ENCODE results near the gene BBS9.
A peak's percentile ranks its signal among the peaks of the same experiment; 100 is the strongest.
"Not testable (repeated sequence)": the region's sequence is repeated elsewhere in the genome, so short reads cannot be mapped to it uniquely, and the experiment has no call there.

Gene BBS9

DNA sequence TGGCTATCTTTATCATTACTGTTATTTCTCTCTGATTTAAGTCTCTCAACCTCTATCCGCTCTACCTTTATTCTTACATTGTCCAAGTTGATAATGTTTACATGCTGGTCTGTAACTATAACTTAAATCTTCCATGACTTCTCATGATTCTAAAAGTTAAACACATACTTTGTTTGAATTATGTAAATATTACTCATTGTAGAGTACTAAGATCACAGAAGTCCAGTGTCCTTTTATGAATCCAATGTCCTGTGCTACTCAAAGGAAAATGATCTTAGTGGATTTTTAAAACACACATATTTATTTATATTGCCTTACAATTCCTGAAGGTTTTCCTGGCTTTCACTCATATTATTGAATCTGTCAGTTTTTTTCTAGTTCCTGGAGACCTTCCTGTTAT, 70.9 kb downstream of the BBS9 start:
- no peak for DNase-seq

DNA sequence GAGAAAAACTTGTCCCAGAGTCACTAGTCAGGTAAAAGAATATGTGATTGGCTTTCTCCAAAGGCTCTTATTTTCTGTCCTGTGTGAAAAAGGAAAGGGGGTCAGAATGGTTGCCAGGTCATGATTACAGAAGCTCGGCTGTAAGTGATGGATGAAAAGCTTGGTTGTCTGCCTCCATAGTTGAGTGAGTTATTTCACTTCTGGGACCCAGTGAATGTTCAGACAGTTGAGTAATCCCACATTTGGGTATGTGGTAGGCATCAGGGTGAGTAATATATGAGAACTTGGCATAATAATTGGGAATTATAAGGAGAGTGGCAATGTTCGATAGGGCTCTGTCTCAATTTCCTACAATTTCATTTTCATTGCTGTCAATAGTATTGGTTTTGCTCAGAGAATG, 72.5 kb downstream of the BBS9 start:
- no peak for DNase-seq

DNA sequence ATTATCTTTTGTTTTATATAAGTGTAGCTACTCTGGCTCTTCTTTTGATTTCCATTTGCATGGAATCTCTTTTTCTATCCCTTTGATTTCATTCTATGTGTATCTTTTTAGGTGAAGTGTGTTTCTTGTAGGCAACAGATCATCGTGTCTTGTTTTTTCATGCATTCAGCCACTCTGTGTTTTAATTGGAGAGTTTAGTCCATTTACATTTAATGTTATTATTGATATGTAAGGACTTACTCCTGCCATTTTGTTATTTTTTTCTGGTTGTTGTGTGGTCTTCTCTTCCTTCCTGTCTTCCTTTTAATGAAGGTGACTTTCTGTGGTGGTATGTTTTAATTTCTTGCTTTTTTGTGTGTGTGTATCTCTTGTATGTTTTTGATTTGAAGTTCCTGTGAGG, 81.6 kb downstream of the BBS9 start:
- no peak for DNase-seq

DNA sequence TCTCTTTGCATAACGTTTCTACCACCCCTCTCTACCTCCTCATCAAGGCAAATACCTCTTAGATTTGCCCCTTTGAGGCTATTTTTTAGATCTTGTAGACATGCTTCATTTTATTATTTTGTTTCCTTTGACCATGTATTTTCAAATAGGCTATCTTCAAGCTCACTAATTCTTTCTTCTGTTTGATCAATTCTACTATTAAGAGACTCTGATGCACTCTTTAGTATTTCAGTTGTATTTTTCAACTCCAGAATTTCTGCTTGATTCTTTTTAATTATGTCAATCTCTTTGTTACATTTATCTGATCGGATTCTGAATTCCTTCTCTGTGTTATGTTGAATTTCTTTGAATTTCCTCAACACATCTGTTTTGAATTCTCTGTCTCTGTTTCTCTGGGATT, 82.8 kb downstream of the BBS9 start:
- DNase-seq = no peak

DNA sequence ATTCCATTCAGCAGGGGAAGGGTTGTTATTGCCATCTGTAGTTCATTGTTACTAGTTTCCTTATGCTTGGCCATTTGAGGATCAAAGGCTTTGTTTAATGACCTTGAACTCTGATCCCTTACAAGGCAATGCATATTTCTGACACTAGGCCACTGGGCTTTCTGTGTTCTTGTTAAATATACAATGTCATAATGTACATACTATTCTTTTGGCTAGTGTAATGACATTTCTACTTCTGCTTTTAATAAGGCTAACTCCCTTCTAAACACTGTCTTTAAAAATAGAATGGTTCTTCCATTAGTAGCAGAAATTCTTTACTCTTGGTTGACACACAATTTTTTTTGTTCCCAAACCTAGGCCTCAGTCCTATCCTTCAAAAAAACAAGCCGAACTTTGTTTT, 86.6 kb downstream of the BBS9 start:
- DNase-seq = no peak

DNA sequence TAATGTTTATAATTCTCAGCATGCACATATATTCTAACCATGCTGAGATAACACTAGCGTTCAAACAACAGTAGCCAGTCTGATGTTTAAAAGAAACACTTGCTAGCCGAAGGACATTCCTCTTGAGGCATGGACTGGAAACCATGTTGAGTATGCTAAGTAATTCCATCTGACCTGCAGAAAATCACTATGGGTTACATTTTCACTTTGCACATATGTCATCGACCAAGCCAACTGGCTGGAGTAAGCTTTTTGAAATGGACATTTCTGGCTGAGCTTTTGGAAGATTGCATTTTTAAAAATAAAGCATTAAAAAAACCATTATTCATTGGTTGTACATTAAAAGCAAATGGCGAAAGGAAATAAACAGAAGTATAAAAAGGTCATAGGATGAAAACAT, 88.2 kb downstream of the BBS9 start:
- no peak for DNase-seq

DNA sequence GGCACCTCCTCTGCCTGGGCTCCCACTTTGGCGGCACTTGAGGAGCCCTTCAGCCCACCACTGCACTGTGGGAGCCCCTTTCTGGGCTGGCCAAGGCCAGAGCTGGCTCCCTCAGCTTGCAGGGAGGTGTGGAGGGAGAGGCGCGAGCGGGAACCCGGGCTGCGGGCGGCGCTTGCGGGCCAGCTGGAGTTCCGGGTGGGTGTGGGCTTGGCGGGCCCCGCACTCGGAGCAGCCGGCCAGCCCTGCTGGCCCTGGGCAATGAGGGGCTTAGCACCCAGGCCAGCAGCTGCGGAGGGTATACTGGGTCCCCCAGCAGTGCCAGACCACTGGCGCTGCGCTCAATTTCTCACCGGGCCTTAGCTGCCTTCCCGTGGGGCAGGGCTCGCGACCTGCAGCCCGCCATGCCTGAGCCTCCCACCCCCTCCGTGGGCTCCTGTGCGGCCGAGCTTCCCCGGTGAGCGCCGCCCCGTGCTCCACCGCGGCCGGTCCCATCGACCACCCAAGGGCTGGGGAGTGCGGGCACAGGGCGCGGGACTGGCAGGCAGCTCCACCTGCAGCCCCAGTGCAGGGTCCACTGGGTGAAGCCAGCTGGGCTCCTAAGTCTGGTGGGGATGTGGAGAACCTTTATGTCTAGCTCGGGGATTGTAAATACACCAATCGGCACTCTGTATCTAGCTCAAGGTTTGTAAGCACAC, 89.6 kb downstream of the BBS9 start:
- not testable (repeated sequence) for DNase-seq

DNA sequence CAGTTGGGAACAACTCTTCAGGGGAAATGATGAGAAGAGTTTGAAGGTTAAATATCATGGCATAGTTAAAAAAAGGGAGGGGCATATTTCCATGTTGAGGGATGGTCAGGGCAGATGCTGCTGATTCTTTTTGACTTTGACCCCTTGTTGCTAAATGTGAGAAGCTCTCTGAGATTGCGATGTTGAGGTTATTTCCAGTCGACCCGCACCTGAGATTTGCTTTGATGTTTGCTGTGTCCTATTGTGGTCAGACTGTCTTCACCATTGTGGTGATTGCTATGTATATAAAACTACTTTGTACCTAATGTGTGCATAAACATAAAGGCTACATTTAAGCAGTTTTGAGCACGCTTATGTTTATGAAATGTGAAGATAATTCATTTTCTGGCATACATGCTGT, 90.9 kb downstream of the BBS9 start:
- no peak for DNase-seq

DNA sequence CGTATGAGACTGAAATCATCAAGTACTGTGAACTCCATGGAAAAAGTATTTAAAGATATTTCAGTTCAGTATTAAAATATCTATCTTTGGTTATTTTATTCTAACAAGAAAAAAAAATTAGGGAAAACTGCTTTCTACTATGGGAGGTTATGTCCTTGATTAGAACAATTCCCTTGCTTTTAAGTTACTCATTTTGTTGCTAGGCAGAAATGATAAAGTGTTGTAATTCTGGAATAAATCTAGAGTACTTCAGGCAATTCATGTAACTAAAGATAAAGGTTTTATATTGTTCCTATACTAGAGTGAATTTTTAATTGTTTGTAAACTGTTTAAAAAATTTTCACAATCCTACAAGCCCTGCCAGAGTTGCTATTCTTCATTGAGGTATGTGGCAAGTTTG, 92.0 kb downstream of the BBS9 start:
- no peak for DNase-seq

DNA sequence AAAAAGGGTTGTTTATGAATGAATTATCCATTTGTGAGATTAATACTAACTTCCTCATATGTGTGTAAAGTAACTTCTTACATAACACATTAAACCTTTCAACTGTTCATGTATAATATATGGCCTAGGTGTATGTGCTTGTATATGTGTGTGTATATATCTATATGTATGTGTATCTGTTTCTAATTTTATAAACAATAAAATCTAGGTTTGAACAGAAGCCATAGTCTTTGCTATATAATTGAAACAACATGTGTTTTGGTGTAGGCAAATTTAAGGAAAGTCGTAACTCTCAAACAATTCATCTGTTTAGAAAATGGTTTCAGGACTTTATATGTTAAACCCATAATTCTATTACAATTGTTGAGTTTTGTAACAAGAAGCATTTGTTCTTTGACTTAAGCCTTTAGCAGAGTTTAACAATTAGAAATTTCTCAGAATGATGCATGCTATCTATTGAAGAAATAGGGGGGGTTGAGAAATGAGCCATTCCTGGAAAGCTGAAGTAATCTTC, 103.3 kb downstream of the BBS9 start:
- peak; percentile 51 for DNase-seq

DNA sequence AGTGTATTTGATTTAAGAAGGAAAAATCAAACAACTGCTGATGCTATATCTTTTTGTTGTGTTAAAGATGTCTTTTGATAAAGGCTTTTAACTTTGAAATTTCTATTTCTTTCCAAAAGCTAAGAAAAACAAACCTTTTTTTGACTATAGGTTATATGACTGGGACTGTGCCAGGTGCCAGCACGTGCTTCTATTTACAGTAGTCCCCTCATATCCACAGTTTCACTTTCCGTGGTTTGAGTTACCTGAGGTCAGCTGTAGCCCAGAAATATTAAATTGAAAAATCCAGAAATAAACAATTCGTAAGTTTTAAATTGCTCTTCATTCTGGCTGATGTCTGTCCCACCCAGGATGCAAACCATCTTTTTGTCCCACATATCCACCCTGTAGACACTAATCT, 104.3 kb downstream of the BBS9 start:
- DNase-seq = no peak

DNA sequence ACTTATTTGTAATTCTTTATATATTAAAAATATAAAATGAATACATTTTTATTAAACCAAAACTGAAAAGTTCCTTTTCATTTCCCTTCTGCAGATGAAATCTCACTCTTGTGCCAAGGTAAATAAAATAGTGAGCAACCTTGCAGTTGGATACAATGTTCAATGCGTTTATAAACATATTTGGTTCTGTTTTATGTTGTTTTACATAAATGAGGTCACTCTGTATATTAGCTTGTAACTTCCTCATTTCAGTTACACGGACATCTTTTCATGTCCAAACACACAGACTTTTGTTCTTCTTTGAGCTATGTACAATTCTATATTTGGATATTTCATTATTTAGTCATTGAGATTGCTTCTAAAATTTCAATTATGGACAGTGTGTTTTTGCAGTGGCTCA, 107.7 kb downstream of the BBS9 start:
- DNase-seq = no peak

DNA sequence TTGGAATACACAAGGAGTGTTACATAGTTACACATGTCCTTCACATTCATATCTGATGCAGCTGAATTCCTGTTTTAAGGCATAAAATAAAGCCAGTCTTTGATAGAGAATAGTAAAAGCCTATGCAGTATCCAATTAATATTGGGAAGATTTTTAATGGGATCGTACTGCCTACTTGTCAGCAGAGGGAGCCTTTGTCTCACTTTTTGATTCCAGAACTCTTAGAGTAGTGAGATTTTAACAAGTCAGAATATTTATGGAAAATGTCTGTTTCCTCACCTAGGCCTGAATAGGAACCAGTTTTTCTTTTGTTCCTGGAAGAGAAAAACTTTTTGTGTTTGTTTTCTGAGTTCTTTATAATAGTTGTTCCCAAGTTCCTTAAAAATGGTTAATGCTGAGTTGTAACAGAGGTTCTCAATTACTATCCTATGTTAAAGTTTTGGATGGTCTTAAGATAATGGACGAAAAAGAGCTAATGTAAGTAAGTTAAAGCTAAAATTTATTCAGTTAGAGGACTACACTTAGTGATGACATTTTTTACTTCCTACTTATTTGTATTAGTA, 114.0 kb downstream of the BBS9 start:
- DNase-seq = peak; percentile 64

DNA sequence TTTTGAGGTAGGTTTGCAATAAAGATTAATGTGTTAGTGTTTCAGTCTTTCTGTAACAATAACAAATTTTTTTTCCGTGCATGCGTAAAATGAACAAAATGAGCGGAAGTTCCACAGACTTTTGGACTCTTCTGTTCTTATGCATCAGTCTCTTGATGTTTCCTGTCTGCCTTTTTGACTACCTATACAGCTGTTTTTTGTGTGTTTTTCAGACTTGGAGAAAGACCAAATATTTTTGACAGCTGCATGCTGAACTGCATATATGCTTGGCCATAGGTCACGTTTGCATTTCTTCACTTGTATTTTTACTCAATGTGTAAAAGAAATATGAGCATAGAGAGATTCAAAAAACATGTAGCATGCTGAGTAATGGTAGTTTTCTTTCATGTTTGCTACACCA, 119.3 kb downstream of the BBS9 start:
- peak; percentile 74 for DNase-seq

DNA sequence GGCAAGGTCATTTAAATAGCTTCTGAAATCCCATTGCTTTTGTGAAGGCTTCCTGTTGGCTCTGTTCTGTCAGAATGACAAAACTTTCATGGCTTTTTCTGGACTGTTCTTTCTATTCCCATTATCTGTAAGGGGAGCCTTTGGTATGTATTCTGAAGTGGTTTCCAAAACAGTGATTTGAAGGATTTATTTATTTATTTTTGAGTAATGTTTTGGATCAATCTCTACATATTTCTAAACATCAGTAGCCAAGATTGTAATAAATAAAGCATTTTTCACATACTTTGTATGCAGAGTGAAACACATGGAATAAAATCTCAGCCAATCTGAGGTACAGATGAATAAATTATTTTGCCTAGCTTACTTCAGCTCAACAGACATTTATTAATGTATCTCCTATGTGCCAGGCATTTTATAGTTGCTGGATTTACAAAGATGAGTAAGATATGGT, 121.1 kb downstream of the BBS9 start:
- peak; percentile 82 for DNase-seq

DNA sequence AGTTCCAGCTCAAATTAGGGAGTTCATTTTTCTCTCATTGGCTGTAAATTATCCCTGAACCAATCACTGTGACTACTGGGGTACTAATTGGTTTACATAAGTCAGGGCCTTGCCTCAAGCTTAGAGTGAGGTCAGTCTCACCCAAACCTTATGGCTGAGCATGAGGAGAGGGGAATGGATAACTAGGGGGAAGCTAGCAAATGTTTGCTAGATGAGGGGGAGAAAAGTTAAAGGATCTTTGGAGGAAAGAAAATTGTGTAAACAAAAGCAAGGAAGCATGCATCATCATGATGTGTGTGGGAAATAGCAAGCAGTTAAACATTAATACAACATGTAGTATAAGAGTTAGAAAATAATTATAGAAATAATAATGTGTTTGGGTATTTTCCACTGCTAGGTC, 121.9 kb downstream of the BBS9 start:
- DNase-seq = no peak

DNA sequence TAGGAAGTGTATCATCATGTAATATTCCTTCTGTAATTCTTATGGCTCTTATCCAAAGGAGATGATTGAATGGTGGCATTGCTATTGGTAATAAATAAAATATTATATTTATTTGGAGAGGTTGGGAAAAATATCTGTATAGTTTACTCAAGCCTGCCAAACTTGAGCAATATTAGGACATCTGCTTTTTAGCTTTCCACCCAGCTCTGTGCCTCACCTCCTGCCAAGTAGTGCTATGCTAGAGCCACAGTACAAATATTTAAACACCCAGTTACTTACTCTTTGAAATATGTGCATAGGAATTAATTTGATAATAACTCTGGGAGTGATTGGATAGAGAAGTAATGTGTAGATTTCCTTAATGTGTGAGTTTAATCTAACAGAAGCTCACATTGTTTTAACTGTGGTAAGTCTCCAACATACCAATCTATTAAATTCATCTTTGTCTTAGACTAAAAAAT, 129.2 kb downstream of the BBS9 start:
- peak; percentile 63 for DNase-seq

DNA sequence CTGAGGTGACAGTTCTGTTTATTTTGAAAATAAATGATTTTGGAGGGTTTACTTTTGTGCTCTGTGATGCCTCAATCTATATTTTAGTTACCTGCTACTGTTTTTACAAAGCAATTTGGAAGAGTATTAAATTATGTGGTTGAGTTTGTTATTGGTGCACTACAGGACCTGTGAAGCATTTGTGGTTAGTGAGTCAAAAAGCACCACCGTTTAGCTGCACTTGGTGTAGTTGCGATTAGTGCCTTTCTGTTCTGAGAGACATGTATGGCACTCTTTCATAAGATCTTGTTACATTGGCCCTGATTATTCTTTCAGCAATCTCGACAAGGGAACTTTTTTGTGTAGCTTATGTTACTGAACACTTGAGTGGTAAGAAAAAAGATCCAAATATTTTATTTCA, 132.2 kb downstream of the BBS9 start:
- DNase-seq = peak; percentile 10

DNA sequence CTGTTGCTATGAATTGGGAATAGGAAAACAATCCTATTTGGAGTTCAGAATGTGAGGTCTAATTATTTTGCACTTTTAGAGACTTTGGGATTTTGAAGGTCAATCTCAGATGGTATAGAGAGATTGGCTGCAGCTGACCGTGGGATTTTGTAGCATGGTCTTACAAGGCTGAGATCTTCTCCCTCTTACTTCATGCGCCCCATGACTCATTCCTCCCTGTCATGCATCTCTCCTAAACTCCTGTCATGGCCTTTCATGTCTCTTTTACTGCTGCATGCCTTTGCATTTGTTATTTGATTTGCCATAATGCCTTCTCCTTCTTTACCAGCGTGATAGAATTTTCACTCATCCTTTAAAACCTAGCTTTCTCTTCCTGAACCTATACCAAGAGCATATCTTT, 133.1 kb downstream of the BBS9 start:
- peak; percentile 11 for DNase-seq

DNA sequence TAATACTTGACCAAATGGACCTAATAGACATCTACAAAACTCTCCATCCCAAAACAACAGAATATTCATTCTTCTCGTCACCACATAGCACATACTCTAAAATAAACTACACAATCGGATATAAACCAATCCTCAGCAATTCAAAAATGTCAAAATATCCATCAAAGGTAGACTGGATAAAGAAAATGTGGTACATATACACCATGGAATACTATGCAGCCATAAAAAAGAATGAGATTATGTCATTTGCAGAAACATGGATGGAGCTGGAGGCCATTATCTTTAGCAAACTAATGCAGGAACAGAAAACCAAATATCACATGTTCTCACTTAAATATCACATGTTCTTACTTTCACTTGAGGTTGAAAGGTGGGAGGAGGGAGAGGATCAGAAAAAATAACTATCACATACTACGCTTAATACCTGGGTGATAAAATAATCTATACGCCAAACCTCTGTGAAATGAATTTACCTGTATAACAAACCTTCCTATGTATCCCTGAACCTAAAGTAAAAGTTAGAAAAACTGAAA, 142.5 kb downstream of the BBS9 start:
- not testable (repeated sequence) for DNase-seq

DNA sequence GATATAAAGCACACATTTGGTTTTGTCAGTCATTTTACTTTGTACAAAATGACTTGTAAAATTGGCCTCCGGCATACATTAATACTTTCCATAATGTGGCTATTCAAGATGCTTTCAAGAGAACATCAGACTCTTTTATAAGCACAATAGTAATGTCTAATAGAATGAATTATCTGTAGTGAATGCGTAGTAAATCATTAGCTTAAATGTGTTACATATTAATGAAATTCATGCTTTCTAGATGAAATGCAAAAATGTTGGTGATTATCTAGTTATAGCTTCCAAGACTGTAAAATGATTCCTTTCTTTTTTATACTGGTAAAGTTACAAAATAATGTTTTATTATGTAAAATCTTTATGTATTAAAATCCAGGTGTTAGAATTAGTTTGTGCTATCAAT, 144.0 kb downstream of the BBS9 start:
- DNase-seq = no peak

DNA sequence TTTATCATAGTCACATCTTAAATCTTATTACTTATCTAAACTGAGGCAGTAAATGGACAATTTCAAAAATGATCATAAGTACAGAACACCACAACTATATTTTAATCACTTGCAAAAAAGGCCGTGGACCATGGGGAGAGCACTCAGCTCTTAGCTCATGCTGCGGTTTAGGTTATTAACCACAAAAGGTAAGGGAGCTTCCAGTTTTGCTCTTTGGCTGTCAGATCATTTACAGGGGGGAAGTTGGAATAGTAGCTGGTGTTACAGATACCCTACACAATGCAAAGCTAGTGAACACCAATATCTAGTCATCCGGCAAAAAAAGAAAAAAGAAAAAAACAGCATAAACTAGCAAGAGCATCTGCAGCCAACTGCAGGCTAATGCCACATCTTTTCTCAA, 147.0 kb downstream of the BBS9 start:
- DNase-seq = no peak

DNA sequence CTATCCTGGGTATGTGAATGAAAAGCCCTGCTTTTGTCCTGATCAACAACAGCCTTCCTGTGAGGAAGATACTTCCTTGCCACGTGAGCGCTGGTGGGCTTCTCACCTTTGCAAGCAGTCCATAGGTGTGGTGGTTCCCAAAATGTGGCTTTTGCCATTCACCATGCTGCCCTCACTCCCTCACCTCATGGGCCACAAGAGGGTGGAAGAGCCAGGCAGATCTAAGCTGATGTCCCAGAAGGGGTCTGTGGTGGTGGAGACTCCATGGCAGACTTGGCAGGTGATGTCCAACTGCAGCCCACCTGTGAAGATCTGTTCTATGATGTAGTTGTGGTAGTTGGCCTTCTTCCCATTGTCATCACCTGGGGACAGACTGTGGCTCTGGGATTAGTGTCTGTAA, 147.4 kb downstream of the BBS9 start:
- DNase-seq = no peak

DNA sequence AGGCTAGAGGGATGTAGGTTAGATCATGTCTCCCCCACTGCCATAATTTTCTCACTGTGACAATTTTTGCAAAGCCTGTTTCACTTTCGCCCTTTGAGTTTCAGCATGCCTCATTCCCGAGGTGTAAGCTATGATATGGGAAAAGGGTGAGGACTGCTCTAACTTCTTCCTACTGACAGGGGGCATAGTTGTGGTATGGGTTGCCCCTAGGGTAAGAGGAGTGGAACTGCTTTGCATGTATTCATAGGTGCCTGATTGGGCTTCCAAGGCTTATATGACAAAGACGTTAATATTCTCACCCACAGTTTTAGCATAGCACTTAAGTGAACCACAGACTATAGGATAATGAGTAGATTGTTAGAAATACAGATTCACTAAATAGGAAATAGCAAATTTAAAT, 148.7 kb downstream of the BBS9 start:
- DNase-seq = no peak

Measured in fibroblast of skin of abdomen (primary cell).